Measurements from ENCODE around the gene RPS6KL1.

GRCh38 chr14:74935360-74935680 is 12.3 kb upstream of the RPS6KL1 start:
- TF ChIP-seq FOSL2 (IDR thresholded peaks at IDR 0.05): no peak
- TF ChIP-seq FOSL2 (CRISPR knock-in tag; IDR thresholded peaks at IDR 0.05): no peak
- no peak for TF ChIP-seq CTCF (IDR thresholded peaks at IDR 0.05)
- TF ChIP-seq ESRRA (IDR thresholded peaks at IDR 0.05; ENCODE audit: borderline replicate concordance, low read length): no peak
- TF ChIP-seq EP300 (IDR thresholded peaks at IDR 0.05): no peak

Measured in A549 (cell line).